Measurements from ENCODE around the gene FBXO42.
A peak's percentile ranks its signal among the peaks of the same experiment; 100 is the strongest.
"Not testable (repeated sequence)": the region's sequence is repeated elsewhere in the genome, so short reads cannot be mapped to it uniquely, and the experiment has no call there.

The FBXO42 gene

GRCh38 chr1:16371725-16372124 is 19.4 kb upstream of the FBXO42 start:
- DNase-seq, result no peak

GRCh38 chr1:16369821-16370220 is 17.5 kb upstream of the FBXO42 start:
- no peak for DNase-seq

DNA sequence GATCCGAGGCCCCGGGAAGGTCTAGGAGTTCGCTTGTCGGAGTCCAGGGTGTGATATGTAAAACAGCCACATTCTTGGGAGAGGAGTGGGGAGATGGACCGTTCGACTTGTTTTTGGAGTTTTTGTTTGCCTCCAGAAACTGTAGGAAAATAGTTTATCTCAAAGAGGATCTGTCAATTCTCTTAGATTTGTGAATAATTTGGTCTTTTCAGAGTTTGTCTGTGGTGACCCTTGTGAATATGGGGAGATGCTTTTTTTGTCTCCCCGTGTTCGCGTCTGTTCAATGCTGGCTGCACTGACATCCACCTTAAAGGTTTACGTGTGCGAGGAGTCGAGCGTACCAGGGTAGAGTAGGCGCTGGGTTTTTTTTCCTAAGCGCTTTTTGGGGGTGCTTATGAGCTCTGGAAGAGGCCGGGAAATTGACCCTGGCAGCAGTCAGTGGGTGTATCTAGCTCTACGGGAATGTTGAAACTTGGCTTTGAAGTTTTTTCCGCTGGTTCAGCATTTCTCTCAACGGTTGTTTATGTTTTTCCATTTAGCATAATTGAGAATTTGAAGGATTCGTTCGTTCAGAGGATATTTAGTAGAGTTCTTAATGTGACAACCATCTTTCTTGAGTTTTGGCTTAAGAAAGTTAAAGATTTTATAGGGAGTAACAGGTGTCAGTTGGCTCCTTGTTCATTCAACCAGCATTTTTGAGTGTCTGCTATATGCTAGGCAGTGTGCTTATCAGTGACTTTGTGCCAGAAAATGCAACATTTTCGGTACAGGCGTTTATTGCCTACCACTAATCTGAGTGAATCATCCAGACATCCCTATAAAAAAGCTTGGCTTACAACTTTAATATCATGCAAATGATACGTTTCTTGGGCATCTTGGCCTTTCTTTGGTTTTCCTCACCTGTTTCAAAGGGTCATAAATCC is 15.9 kb upstream of the FBXO42 start:
- no peak for DNase-seq

DNA sequence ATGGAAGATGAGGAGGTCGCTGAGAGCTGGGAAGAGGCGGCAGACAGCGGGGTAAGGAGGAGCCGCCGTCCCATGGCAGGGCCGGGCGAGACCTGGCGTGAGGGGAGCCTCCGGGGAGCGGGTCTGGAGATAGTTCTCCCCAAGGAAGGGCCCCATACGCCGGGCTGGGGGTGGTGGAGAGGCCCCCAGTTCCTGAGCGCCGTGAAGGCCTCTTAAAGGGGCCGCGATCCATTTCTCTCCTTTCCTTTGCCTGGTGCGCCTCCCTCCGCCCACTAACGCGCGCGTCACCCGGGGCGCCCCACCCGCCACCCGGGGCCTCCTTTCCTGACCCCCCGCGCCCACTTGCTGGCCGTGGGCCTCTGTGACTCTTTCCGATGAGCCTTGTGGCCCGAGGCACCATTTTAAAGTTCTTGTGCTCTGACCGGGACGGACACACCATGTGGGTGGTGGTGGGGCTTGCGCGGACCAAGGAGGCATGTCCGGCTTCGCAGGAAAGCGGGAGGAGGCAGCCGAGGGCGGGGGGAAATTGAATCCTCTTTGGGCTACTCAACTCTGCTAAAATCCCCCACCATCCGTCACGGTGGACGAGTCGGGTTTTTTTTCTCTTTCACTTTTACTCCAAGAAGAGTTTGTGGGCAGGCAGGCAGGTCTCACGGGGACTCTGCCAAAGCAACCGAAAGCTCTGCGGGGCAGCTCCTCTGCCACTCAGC is 15.1 kb upstream of the FBXO42 start:
- peak; percentile 84 to 87 for DNase-seq

DNA sequence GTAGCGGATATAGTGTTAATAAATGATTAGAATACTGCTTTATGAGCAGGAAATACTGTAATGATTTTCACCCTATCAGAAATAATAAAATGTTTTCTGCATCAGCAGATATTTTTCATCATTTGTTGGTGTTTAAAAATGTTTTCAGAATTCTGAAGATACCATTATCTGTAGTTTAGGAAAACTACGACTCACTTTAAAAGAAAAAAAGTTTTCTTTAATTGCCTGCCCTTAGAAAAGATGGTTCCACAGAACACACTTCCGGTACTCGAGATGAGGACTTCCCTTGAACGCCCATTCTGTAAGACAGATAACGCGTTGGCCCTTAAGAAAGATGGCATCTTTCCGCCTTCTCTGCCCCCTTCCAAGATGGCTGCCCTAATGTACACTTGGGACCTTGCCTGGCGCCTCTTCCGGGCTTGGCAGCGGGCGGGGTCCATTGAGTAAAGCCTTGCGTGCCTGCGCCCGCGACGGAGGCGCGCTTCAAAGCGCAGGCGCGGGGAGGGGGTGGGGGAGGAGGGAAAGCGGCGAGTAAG is 14.5 kb upstream of the FBXO42 start, which contains the start of gene SZRD1:
SZRD1 (plus strand) TSS at position 521 of the 536 bp plus-strand sequence. CDS start 16 bp downstream, outside the sequence.
- peak; percentile 90 to 97 for DNase-seq

DNA sequence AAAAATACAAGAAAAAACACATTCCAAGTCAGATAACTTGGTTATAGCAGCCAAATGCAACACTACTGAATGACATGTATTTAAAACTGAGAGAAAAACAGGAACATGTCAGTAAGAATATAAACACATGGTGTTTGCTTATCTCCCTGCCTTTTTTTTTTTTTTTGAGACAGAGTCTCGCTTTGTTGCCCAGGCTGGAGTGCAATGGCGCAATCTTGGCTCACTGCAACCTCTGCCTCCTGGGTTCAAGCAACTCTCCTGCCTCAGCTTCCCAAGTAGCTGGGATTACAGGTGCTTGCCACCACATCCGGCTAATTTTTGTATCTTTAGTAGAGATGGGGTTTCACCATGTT is 12.8 kb upstream of the FBXO42 start:
- not testable (repeated sequence) for DNase-seq

GRCh38 chr1:16356867-16357266 is 4.6 kb upstream of the FBXO42 start:
- no peak for DNase-seq

DNA sequence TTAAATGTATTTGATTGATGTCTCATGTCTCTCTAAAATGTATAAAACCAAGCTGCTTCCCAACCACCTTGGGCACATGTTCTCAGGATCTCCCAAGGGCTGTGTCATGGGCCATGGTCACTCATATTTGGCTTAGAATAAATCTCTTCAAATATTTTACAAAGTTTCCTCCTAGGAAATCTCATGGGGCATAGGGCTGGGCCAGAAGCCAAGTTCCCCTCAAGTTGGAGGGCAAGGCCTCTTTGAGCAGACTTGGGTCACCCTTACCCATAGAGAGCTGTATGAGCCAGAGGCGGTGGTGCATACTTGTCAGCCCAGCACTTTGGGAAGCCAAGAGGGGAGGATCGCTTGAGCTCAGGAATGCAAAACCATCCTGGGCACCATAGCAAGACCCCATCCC is 2.3 kb upstream of the FBXO42 start:
- no peak for DNase-seq

GRCh38 chr1:16352842-16353535 is 709 bp upstream of the FBXO42 start:
- no peak for DNase-seq

- no peak for DNase-seq
These were observed 755 bp downstream of the FBXO42 start for GRCh38 chr1:16351456-16351993.

DNA sequence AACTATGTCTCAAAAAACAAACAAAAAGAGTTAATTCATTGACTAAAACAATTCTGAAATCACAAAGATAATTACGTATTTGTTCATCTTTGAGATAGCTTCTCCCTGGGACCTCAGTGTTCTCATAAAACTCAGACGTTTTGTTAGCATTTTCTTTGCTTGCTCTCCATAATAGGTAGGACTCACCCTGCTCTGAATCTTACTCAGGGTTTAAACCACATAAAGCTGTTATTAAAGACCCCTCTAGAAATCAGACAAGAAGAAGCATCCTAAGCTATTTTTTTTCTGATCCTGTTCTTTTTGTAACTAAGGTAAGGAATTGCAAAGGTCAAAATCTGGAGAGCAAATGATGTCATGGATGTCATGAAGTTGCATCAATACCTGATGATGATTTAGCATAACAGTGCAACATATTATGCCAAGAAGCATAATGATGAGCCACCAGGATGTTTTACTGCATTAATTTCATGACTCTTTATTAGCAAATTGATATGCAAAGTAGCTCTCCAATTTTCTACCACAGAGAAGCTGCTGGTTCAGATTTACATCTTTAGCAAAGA is 2.4 kb downstream of the FBXO42 start:
- no peak for DNase-seq

- DNase-seq, result no peak
These were observed 3.7 kb downstream of the FBXO42 start for GRCh38 chr1:16348414-16349182.

- DNase-seq, result not testable (repeated sequence)
These were observed 9.0 kb downstream of the FBXO42 start for GRCh38 chr1:16343276-16343675.

DNA sequence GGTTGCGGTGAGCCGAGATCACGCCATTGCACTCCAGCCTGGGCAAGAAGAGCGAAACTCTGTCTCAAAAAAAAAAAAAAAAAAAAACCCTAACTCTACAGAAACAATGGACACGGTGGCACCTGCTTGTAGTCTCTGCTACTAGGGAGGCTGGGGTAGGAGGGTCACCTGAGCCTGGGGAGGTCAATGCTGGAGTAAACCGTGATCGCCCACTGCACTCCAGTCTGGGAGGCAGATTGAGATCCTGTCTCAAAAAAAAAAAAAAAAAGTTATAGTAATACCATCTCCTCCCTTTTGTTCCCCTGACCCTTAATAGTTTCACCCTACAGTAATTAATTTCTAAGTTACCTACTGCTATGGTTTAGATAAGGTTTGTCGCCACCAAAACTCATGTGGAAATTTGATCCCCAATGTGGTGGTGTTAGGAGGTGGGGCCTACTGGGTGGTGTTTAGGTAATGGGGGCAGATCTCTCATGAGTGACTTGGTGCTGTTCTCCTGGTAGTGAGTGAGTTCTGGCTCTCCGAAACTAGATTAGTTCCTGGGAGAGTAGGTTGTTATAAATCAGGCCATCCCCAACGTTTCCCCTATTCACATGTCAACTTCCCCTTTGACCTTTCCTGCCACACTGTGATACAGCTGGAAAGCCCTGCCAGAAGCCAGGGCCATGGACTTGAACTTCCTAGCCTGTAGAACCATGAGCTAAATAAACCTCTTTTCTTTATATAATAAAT is 9.8 kb downstream of the FBXO42 start:
- DNase-seq, result no peak

DNA sequence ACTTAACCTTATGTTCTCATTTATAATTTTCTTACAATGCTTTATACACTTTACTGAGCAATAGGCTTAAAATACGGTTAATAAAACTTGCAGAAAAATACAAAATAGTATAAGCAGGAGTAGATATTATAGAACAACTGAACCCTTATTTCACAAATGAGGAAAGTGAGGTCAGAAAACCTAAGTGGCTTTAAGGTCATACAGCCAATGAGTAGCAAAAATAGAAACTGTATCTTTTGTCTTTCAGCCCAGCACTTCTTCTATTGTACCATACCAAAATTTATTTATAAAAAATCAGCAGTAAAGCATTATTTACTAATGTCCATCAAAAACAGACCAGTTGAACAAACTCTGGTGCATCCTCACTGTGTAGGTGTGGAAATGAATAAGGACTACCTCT is 11.6 kb downstream of the FBXO42 start:
- no peak for DNase-seq

DNA sequence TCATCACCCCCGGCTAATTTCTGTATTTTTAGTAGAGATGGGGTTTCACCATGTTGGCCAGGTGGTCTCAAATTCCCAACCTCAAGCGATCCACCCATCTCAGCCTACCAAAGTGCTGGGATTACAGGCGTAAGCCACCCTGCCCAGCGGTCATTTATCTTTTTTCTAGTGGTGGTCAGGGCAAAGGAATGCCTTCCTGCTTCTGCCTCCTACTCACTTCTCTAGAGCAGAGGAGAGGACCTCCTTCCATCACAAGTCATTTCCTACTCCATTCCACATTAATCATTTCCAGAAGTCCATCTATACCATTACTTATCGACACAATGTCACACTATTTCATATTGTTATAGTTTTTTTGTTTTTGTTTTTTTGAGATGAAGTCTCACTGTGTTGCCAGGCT is 13.3 kb downstream of the FBXO42 start:
- no peak for DNase-seq

DNA sequence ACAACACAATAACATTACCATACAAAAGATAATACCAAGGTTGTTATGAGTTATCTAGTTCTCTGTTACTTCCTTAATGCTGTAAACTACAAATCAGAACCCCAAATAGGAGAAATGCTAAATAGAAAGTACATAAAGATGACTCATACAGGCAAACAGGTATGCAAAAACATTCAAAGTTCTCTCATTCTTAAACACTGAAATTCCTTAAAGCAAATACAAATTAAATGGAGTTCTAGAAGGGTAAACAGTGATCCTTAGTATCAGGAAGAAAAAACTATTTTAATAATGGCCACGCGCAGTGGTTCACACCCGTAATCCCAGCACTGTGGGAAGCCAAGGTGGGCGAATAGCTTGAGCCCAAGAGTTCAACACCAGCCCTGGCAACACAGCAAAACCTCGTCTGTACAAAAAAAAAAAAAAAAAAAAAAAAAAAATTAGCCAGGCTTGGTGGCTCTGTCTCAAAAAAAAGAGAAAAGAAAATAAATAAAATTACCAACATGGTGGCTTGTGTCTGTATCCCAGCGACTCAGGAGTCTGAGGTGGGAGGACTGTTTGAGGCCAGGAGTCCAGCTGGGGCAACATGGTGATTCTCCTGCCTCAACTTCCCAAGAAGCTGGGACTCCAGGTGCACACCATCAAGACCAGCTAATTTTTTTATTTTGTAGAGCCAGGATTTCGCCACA is 17.5 kb downstream of the FBXO42 start:
- DNase-seq, result no peak

DNA sequence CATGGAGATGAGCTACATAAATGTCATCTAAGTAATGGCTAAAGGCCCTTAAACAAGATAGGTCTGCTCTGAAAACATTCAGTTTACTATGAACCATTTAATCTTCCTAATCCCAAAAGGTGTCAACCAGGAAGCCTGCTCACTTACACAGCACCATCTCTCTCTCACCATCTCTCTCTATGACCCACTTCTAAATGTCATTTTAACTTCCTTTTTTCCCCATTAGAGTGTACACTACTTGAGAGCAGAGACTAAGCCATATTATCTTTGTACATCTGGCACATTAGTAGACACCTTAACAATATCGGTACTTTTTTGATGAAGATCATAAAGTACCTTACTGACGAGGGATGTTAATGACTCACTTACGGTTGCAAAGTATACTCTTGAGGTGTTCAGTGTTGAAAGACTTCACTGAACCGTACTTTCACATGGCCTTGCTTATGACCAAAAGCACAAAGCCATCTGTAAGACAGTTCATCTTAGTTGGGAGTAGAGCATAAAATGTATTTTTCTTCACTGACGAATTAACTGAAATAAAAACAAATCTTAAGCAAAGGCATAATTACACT is 25.4 kb downstream of the FBXO42 start:
- no peak for DNase-seq

DNA sequence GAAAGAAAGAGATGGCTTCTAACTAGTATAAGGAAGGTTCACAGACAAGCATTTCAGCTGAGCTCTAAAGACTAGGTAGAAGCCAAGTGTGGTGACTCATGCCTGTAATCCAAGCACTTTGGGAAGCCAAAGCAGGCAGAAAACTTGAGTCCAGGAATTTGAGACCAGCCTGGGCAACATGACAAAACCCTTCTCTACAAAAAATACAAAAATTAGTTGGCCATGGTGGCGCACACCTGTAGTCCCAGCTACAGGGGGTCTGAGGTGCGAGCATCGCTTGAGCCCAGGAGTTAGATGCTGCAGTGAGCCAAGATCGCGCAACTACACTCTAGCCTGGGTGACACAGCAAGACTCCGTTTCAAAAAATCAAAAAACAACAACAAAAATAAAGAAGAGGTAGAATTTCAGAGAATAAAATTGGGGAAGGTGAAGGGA is 27.8 kb downstream of the FBXO42 start:
- DNase-seq, result no peak

All from stimulated activated CD4-positive, alpha-beta T cell treated with anti-CD3 and anti-CD28 coated beads, Interleukin-4, amount 100 ng/mL, for 4 hours (primary cell).